Lower leg skin (tissue), 4 donors: ENCODE data around the gene CAMKMT. TPM values are rescaled to one million over a fixed set of nuclear protein-coding genes. Genes with fewer than 3 reads are reported as not detected.
A peak's percentile ranks its signal among the peaks of the same experiment; 100 is the strongest.
"Not testable (repeated sequence)": the region's sequence is repeated elsewhere in the genome, so short reads cannot be mapped to it uniquely, and the experiment has no call there.

Source experiments
- DNase-seq, 2 donors: peaks; one replicate each; pipeline ENCODE4 v3.0.0-alpha.2; 2019; ENCODE audit warnings: low spot score in 2 of 2
- H3K4me3 ChIP-seq: fragments of 200-600 bp; sonication (generic); 2 replicates; pipeline ENCODE4 v1.5.1; 2017; ENCODE audit warnings: mild to moderate bottlenecking, low read depth; ENCODE audit not compliant: poor library complexity, severe bottlenecking
- POLR2A ChIP-seq, 2 donors: fragments of 450-650 bp; IDR thresholded peaks; one replicate each; pipeline ENCODE4 v1.6.1; 2016 to 2017; ENCODE audit warnings: antibody characterized with exemption in 2 of 2, mild to moderate bottlenecking in 1 of 2, moderate library complexity in 1 of 2
- WGBS, 2 donors: methylation state at CpG; one replicate each; pipeline ENCODE4 v1.1.5; 2018; 5-methylcytosine and 5-hydroxymethylcytosine counted together
- intact Hi-C: fragments of 100-400 bp; cut with DNase I; formaldehyde crosslinking; loops from one replicate; pipeline ENCODE4 v1.15.0; 2023; ENCODE audit warnings: low total_unique reads
- total RNA-seq, 4 donors: library from RNA; depleted of rRNA; stranded (reverse); fragments of >200 nt; gene quantifications; one replicate each; pipeline ENCODE4 v1.1.0, GENCODE V29; 2016
- TF ChIP-seq, protein P1 (sequence below), 3 donors: fragments of 450-650 bp; IDR thresholded peaks; one replicate each; pipeline ENCODE4 v1.5.1; 2016; ENCODE audit warnings: antibody characterized with exemption in 3 of 3, mild to moderate bottlenecking in 3 of 3, moderate library complexity in 2 of 3

The CAMKMT gene
- total RNA-seq, 4 donors from 2014 or later, result 4.2 to 18.3 (median 9.8) TPM

DNA sequence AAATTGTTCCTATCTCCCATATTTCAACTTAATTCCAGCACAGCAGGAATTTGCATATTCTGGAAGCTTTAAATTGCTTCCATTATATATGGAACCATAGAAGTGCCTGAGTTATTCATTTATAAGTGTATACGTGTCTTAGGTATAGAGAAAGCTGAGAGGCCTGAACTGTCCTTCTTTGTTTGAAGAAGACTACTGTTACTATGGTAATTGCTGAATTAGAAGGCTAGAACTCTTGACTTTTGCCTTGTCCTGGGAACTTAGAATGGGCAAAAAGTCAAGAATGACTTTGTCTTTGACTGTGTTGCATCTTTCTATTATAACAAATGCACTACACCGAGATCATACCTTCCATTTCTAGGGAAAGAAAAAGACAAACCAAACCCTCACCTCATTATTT lies 15.7 kb downstream of the CAMKMT start:
- TF ChIP-seq, protein P1, sequence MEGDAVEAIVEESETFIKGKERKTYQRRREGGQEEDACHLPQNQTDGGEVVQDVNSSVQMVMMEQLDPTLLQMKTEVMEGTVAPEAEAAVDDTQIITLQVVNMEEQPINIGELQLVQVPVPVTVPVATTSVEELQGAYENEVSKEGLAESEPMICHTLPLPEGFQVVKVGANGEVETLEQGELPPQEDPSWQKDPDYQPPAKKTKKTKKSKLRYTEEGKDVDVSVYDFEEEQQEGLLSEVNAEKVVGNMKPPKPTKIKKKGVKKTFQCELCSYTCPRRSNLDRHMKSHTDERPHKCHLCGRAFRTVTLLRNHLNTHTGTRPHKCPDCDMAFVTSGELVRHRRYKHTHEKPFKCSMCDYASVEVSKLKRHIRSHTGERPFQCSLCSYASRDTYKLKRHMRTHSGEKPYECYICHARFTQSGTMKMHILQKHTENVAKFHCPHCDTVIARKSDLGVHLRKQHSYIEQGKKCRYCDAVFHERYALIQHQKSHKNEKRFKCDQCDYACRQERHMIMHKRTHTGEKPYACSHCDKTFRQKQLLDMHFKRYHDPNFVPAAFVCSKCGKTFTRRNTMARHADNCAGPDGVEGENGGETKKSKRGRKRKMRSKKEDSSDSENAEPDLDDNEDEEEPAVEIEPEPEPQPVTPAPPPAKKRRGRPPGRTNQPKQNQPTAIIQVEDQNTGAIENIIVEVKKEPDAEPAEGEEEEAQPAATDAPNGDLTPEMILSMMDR (IDR thresholded peaks at IDR 0.05), result no peak
- intact Hi-C loops, result no loop called here
- WGBS, 2 donors, result 95 to 97% methylated on average over 2 of the region's 2 CpGs

DNA sequence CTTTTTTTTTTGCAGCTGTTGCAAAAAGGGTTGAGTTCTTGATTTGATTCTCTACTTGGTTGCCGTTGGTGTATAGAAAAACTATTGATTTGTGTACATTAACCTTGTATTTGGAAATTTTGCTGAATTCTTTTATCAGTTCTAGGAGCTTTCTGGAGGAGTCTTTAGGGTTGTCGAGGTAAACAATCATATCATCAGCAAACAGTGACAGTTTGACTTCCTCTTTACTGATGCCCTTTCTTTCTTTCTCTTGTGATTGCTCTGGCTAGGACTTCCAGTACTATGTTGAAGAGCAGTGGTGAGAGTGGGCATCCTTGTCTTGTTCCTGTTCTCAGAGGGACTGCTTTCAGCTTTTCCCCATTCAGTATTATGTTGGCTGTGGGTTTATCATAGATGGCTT lies 23.5 kb downstream of the CAMKMT start:
- WGBS, 2 donors, result 89 to 92% methylated on average over 2 of the region's 2 CpGs
- H3K4me3 ChIP-seq, intact Hi-C loops: not testable (repeated sequence)

More for the DNA sequence above, 15.7 kb downstream of the CAMKMT start:
- no peak overlapping the region for H3K4me3 ChIP-seq
- no peak for DNase-seq

DNA sequence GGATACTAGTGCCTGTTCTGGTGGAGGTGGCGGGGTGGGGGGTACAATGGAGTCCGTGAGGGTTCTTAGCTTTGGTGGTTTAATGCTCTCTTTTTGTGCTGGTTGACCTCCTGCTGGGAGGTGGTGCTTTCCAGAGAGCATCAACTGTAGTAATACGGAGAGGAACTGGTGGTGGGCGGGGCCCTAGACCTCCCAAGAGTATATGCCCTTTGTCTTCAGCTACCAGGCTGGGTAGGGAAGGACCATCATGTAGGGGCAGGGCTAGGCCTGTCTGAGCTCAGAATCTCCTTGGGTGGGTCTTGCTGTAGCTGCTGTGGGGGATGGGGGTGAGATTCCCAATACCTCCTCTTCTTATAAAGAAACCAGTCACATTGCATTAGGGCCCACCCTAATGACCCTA lies 27.1 kb downstream of the CAMKMT start:
- no peak for DNase-seq
- intact Hi-C loops, result no loop called here
- no peak for TF ChIP-seq POLR2A (IDR thresholded peaks at IDR 0.05)
- TF ChIP-seq, protein P1 (IDR thresholded peaks at IDR 0.05), result no peak
- H3K4me3 ChIP-seq, result no peak overlapping the region
- WGBS, 2 donors, result 58 to 76% methylated on average over 4 of the region's 4 CpGs

More for the DNA sequence above, 23.5 kb downstream of the CAMKMT start:
- DNase-seq, result not testable (repeated sequence)

DNA sequence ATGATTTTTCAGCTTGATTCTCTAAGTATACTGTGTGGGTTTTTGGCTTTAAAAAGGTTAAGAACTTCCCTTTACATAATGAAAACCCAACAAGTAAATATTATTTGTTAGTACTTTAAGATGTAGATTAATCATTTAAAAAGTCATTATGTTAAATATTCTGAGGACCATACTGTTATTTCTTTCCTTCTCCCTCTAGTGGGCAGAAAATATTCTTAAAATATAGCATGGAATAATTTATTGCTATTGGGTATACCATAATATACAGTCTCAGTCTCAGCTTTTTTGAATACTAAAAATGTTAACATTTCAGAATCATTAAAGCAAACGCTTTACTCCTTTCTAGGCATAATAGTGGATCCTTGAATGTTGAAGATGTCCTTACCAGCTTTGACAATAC lies 28.1 kb downstream of the CAMKMT start:
- 92 to 95% methylated on average over 1 of the region's 1 CpG for WGBS, 2 donors
- H3K4me3 ChIP-seq, result no peak overlapping the region
- intact Hi-C loops, result loop anchor here (10.0 kb wide), 1 partner anchor 565 kb away; no protein-coding TSS in a partner anchor
- no peak for DNase-seq
- TF ChIP-seq, protein P1 (IDR thresholded peaks at IDR 0.05), result no peak
- no peak for TF ChIP-seq POLR2A (IDR thresholded peaks at IDR 0.05)

DNA sequence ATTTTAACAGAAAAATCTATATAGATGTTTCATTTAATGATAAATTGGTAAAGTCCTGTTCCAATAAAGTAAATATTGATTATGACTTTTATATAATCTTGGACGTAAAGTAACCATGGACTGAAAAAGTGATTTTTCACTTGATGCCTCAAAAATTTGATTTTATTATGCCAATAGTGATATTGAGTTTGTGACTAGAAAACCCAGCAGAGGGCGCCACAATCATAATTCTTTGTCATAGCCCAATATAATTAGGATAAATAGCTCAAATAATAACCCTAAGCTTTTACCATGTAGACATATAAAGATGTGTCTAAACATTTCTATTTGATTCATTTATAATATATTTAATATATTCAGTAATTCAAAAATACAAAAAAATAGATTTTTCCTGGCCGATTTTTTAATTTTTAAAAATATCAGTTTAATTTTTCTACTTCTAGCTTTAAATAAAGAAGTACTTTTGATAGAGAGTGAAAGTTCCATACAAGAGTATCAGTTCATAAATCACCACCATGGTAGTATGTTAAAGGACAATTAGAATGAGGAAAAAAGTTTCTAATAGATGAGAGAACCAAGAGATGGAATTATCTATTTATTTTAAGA lies 30.7 kb downstream of the CAMKMT start:
- TF ChIP-seq POLR2A (IDR thresholded peaks at IDR 0.05), result no peak
- TF ChIP-seq, protein P1 (IDR thresholded peaks at IDR 0.05), result no peak
- DNase-seq, result peak in 1 of 2 donors; percentile 18
- no peak overlapping the region for H3K4me3 ChIP-seq
- intact Hi-C loops, result loop anchor here (10.0 kb wide), 1 partner anchor 562 kb away; no protein-coding TSS in a partner anchor
- WGBS, 2 donors, result 55 to 57% methylated on average over 3 of the region's 3 CpGs

DNA sequence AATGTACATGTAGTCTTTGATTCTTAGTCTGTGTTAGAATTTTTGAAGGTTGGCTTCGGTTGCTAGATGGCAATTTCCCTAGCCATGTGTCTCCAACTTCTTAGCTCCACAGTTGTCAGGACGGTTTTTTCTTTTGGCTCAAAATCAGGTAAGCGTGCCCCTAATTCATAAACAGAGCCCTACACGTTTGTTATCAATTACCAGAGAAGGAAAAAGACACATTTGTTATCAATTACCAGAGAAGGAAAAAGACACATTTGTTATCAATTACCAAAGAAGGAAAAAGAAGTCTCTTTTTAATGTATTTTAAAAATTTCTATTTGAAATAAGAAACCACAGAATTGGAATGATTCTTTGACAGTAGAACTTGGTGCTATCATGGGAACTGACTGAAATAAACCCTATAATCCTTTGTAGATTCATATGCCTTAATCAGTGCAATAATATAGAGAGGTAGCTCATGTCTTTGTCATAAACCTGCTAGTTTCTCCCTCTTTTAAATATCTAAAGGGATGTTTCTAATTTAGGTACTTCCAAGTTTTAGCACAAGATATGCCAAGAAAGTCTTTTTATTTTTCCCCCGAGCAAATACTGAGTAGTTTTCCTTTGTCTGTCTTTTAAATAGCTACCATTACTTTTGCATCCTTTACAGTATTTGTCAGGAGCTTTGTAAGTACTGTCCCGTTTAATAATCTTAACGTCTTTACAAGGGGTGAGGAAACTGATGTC lies 35.9 kb downstream of the CAMKMT start:
- TF ChIP-seq, protein P1 (IDR thresholded peaks at IDR 0.05), result no peak
- no peak for TF ChIP-seq POLR2A (IDR thresholded peaks at IDR 0.05)
- intact Hi-C loops, result loop anchor here (10.0 kb wide), 1 partner anchor 557 kb away; no protein-coding TSS in a partner anchor
- 42 to 44% methylated on average over 7 of the region's 7 CpGs for WGBS, 2 donors
- DNase-seq, result no peak
- H3K4me3 ChIP-seq, result no peak overlapping the region
